SIG-M5 (cell line): Measurements from ENCODE around the gene RANBP1.

Experiments used
- DNase-seq: peaks from one replicate; lab custom pipeline; 2025; lab: John Stamatoyannopoulos, UW

Gene RANBP1

GRCh38 chr22:20173772-20174171, 57.9 kb downstream of the RANBP1 start:
- DNase-seq, result no peak

GRCh38 chr22:20174785-20175596, 59.1 kb downstream of the RANBP1 start:
- DNase-seq, result no peak

- DNase-seq, result no peak
Measured at GRCh38 chr22:20175597-20175900, 59.6 kb downstream of the RANBP1 start.

- no peak for DNase-seq
Measured at GRCh38 chr22:20176421-20177085, 60.6 kb downstream of the RANBP1 start.
